ENCODE measurements around the gene ADAMTS17.

- no peak for TF ChIP-seq POLR2A (IDR thresholded peaks at IDR 0.05)
- TF ChIP-seq, protein P1, sequence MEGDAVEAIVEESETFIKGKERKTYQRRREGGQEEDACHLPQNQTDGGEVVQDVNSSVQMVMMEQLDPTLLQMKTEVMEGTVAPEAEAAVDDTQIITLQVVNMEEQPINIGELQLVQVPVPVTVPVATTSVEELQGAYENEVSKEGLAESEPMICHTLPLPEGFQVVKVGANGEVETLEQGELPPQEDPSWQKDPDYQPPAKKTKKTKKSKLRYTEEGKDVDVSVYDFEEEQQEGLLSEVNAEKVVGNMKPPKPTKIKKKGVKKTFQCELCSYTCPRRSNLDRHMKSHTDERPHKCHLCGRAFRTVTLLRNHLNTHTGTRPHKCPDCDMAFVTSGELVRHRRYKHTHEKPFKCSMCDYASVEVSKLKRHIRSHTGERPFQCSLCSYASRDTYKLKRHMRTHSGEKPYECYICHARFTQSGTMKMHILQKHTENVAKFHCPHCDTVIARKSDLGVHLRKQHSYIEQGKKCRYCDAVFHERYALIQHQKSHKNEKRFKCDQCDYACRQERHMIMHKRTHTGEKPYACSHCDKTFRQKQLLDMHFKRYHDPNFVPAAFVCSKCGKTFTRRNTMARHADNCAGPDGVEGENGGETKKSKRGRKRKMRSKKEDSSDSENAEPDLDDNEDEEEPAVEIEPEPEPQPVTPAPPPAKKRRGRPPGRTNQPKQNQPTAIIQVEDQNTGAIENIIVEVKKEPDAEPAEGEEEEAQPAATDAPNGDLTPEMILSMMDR (IDR thresholded peaks at IDR 0.05): no peak
Measured at GRCh38 chr15:100244796-100245486, 96.8 kb downstream of the ADAMTS17 start.

Measured in right lobe of liver (tissue), 4 donors.